ENCODE results near the gene CHN2. TPM values are rescaled to one million over a fixed set of nuclear protein-coding genes. Genes with fewer than 3 reads are reported as not detected.

The CHN2 gene
- total RNA-seq, 1 donor from 2014 or later, result 0.50 TPM

GRCh38 chr7:29370531-29371314 is 176.1 kb downstream of the CHN2 start:
- no peak overlapping the region for H3K27ac Mint-ChIP-seq (ENCODE audit: unreplicated experiment)
- no peaks in the 10 kb centered on the region for H3K9me3 Mint-ChIP-seq (ENCODE audit: low read depth)
- no peak overlapping the region for H3K4me3 Mint-ChIP-seq (ENCODE audit: unreplicated experiment)
- peaks cover 3% of the 10 kb centered on the region for H3K4me1 Mint-ChIP-seq (ENCODE audit: low read depth)
- no peaks in the 10 kb centered on the region for H3K27me3 Mint-ChIP-seq (ENCODE audit: low read depth)
- no peak for TF ChIP-seq CTCF (IDR thresholded peaks at IDR 0.05)
- no peaks in the 10 kb centered on the region for H3K36me3 Mint-ChIP-seq (ENCODE audit: low read depth)
- DNase-seq (ENCODE audit: low spot score), result no peak

- TF ChIP-seq CTCF (IDR thresholded peaks at IDR 0.05), result no peak
Observed at GRCh38 chr7:29371472-29371871, 176.9 kb downstream of the CHN2 start.

GRCh38 chr7:29372351-29373090 is 177.9 kb downstream of the CHN2 start:
- Mint-ChIP-seq H3K4me3 (ENCODE audit: unreplicated experiment) (no peak overlapping the region), H3K4me1 (ENCODE audit: low read depth) (peaks cover 7% of the 10 kb centered on the region), H3K27me3 (ENCODE audit: low read depth) (no peaks in the 10 kb centered on the region), H3K27ac (ENCODE audit: unreplicated experiment) (no peak overlapping the region), H3K36me3 (ENCODE audit: low read depth) (no peaks in the 10 kb centered on the region), H3K9me3 (ENCODE audit: low read depth) (no peaks in the 10 kb centered on the region)
- TF ChIP-seq CTCF (IDR thresholded peaks at IDR 0.05), result no peak
- no peak for DNase-seq (ENCODE audit: low spot score)

More at GRCh38 chr7:29371472-29371871, 176.9 kb downstream of the CHN2 start:
- no peak for DNase-seq (ENCODE audit: low spot score)
- H3K27ac Mint-ChIP-seq (ENCODE audit: unreplicated experiment), result no peak overlapping the region
- peaks cover 7% of the 10 kb centered on the region for H3K4me1 Mint-ChIP-seq (ENCODE audit: low read depth)
- no peaks in the 10 kb centered on the region for H3K36me3 Mint-ChIP-seq (ENCODE audit: low read depth)
- no peaks in the 10 kb centered on the region for H3K27me3 Mint-ChIP-seq (ENCODE audit: low read depth)
- H3K4me3 Mint-ChIP-seq (ENCODE audit: unreplicated experiment), result no peak overlapping the region
- H3K9me3 Mint-ChIP-seq (ENCODE audit: low read depth), result no peaks in the 10 kb centered on the region

- Mint-ChIP-seq H3K27me3 (ENCODE audit: low read depth) (no peaks in the 10 kb centered on the region), H3K4me1 (ENCODE audit: low read depth) (peaks cover 3% of the 10 kb centered on the region), H3K4me3 (ENCODE audit: unreplicated experiment) (no peak overlapping the region), H3K27ac (ENCODE audit: unreplicated experiment) (no peak overlapping the region), H3K9me3 (ENCODE audit: low read depth) (no peaks in the 10 kb centered on the region), H3K36me3 (ENCODE audit: low read depth) (no peaks in the 10 kb centered on the region)
- TF ChIP-seq CTCF (IDR thresholded peaks at IDR 0.05), result no peak
- no peak for DNase-seq (ENCODE audit: low spot score)
Observed at GRCh38 chr7:29375641-29376562, 181.3 kb downstream of the CHN2 start.

GRCh38 chr7:29377718-29378117 is 183.1 kb downstream of the CHN2 start:
- TF ChIP-seq CTCF (IDR thresholded peaks at IDR 0.05), result no peak
- Mint-ChIP-seq H3K4me3 (ENCODE audit: unreplicated experiment) (no peak overlapping the region), H3K9me3 (ENCODE audit: low read depth) (no peaks in the 10 kb centered on the region), H3K27ac (ENCODE audit: unreplicated experiment) (no peak overlapping the region), H3K27me3 (ENCODE audit: low read depth) (no peaks in the 10 kb centered on the region), H3K36me3 (ENCODE audit: low read depth) (no peaks in the 10 kb centered on the region), H3K4me1 (ENCODE audit: low read depth) (peaks cover 3% of the 10 kb centered on the region)
- no peak for DNase-seq (ENCODE audit: low spot score)
